ENCODE data around the gene SLC45A2.
"Not testable (repeated sequence)": the region's sequence is repeated elsewhere in the genome, so short reads cannot be mapped to it uniquely, and the experiment has no call there.

DNA sequence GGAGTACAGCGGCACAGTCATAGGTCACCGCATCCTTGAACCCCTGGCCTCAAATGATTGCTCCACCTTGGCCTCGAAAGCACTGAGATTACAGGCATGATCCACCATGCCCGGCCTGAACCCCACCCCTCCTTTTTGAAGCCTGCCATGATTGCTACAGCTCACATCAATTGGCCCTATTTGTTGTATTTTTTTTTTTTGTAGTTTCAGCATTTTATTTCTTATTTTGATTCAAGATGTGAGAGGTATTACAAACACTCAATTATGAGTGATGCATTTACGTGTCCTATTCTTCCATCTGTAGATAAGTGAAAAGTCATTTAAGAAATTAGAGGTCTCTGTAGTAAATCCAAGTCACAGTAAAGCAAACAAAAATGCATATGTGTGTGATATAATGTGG lies 32.3 kb downstream of the SLC45A2 start:
- not testable (repeated sequence) for TF ChIP-seq POLR2AphosphoS5 (IDR thresholded peaks at IDR 0.05); EP300 (conservative IDR thresholded peaks at IDR 0.05; ENCODE audit: poor library complexity, severe bottlenecking); EZH2 (IDR thresholded peaks at IDR 0.05; ENCODE audit: borderline replicate concordance, insufficient read depth, low read length, poor library complexity, severe bottlenecking); TAF1 (IDR thresholded peaks at IDR 0.05; ENCODE audit: low read depth); RAD21 (conservative IDR thresholded peaks at IDR 0.05)
- TF ChIP-seq, protein P1, sequence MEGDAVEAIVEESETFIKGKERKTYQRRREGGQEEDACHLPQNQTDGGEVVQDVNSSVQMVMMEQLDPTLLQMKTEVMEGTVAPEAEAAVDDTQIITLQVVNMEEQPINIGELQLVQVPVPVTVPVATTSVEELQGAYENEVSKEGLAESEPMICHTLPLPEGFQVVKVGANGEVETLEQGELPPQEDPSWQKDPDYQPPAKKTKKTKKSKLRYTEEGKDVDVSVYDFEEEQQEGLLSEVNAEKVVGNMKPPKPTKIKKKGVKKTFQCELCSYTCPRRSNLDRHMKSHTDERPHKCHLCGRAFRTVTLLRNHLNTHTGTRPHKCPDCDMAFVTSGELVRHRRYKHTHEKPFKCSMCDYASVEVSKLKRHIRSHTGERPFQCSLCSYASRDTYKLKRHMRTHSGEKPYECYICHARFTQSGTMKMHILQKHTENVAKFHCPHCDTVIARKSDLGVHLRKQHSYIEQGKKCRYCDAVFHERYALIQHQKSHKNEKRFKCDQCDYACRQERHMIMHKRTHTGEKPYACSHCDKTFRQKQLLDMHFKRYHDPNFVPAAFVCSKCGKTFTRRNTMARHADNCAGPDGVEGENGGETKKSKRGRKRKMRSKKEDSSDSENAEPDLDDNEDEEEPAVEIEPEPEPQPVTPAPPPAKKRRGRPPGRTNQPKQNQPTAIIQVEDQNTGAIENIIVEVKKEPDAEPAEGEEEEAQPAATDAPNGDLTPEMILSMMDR (IDR thresholded peaks at IDR 0.05; ENCODE audit: poor library complexity, severe bottlenecking), result not testable (repeated sequence)
- TF ChIP-seq, protein P2, sequence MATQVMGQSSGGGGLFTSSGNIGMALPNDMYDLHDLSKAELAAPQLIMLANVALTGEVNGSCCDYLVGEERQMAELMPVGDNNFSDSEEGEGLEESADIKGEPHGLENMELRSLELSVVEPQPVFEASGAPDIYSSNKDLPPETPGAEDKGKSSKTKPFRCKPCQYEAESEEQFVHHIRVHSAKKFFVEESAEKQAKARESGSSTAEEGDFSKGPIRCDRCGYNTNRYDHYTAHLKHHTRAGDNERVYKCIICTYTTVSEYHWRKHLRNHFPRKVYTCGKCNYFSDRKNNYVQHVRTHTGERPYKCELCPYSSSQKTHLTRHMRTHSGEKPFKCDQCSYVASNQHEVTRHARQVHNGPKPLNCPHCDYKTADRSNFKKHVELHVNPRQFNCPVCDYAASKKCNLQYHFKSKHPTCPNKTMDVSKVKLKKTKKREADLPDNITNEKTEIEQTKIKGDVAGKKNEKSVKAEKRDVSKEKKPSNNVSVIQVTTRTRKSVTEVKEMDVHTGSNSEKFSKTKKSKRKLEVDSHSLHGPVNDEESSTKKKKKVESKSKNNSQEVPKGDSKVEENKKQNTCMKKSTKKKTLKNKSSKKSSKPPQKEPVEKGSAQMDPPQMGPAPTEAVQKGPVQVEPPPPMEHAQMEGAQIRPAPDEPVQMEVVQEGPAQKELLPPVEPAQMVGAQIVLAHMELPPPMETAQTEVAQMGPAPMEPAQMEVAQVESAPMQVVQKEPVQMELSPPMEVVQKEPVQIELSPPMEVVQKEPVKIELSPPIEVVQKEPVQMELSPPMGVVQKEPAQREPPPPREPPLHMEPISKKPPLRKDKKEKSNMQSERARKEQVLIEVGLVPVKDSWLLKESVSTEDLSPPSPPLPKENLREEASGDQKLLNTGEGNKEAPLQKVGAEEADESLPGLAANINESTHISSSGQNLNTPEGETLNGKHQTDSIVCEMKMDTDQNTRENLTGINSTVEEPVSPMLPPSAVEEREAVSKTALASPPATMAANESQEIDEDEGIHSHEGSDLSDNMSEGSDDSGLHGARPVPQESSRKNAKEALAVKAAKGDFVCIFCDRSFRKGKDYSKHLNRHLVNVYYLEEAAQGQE (IDR thresholded peaks at IDR 0.05; ENCODE audit: borderline replicate concordance), result not testable (repeated sequence)

All from neural cell (in vitro differentiated cells).